Esophagus squamous epithelium (tissue), 4 donors: ENCODE measurements around the gene FBN3.

Source experiments
- POLR2A ChIP-seq, 4 donors: fragments of 450-650 bp; IDR thresholded peaks; one replicate each; pipeline ENCODE4 v1.6.1; 2017; ENCODE audit warnings: antibody characterized with exemption in 4 of 4, mild to moderate bottlenecking in 4 of 4, moderate library complexity in 3 of 4
- TF ChIP-seq, protein P1 (sequence below), 6 experiments: fragments of 450-650 bp in 4 of 6; fragments of 200-600 bp in 2 of 6; sonication (generic) in 2 of 6; IDR thresholded peaks; one replicate each; pipeline ENCODE4 v1.5.1; 2016 to 2019; ENCODE audit warnings: antibody characterized with exemption in 6 of 6, mild to moderate bottlenecking in 4 of 6, moderate library complexity in 4 of 6

- TF ChIP-seq, protein P1, sequence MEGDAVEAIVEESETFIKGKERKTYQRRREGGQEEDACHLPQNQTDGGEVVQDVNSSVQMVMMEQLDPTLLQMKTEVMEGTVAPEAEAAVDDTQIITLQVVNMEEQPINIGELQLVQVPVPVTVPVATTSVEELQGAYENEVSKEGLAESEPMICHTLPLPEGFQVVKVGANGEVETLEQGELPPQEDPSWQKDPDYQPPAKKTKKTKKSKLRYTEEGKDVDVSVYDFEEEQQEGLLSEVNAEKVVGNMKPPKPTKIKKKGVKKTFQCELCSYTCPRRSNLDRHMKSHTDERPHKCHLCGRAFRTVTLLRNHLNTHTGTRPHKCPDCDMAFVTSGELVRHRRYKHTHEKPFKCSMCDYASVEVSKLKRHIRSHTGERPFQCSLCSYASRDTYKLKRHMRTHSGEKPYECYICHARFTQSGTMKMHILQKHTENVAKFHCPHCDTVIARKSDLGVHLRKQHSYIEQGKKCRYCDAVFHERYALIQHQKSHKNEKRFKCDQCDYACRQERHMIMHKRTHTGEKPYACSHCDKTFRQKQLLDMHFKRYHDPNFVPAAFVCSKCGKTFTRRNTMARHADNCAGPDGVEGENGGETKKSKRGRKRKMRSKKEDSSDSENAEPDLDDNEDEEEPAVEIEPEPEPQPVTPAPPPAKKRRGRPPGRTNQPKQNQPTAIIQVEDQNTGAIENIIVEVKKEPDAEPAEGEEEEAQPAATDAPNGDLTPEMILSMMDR (IDR thresholded peaks at IDR 0.05), result no peak
- TF ChIP-seq POLR2A (IDR thresholded peaks at IDR 0.05), result no peak
Observed at GRCh38 chr19:8083141-8083540, 66.3 kb downstream of the FBN3 start.
